Fibroblast of lung (primary cell): ENCODE results near the gene SRGAP2.
"Not testable (repeated sequence)": the region's sequence is repeated elsewhere in the genome, so short reads cannot be mapped to it uniquely, and the experiment has no call there.

Experiments used
- CTCF ChIP-seq, 2 donors: IDR thresholded peaks in 1 of 2; conservative IDR thresholded peaks in 1 of 2; 1 replicate in 1 of 2; 2 replicates in 1 of 2; pipeline ENCODE4 v1.5.1; 2011 to 2012; ENCODE audit warnings: low read length in 2 of 2, control low read depth in 1 of 2, inconsistent platforms in 1 of 2, low read depth in 1 of 2, mild to moderate bottlenecking in 1 of 2
- EZH2 ChIP-seq: IDR thresholded peaks from 2 replicates; pipeline ENCODE4 v1.5.1; 2012; ENCODE audit warnings: low read length, control low read depth, mild to moderate bottlenecking; ENCODE audit errors: missing control alignments

GRCh38 chr1:206235190-206235589 lies 31.8 kb downstream of the SRGAP2 start:
- TF ChIP-seq CTCF (conservative IDR thresholded peaks at IDR 0.05 in 1 of 2, IDR thresholded peaks at IDR 0.05 in 1 of 2; ENCODE audit: low read depth in 1 of 2, low read length in 2 of 2); EZH2: not testable (repeated sequence)
